ENCODE results near the gene MYOF. TPM values are rescaled to one million over a fixed set of nuclear protein-coding genes. Genes with fewer than 3 reads are reported as not detected.

MYOF gene
- total and polyA plus RNA-seq, 10 of the 15 experiments (the other 5 are each of a cell fraction or from before 2014, with no cell fraction given) = 0.02 to 0.59 (median 0.17) TPM

GRCh38 chr10:93475227-93475626, 6.9 kb downstream of the MYOF start (continued):
- TF ChIP-seq ZNF592 (IDR thresholded peaks at IDR 0.05) = no peak
- no peak for TF ChIP-seq SPI1 (IDR thresholded peaks at IDR 0.05; ENCODE audit: borderline replicate concordance, insufficient read depth, low read depth, low read length)
- no peak for TF ChIP-seq ZBTB33 (IDR thresholded peaks at IDR 0.05)
- no peak for TF ChIP-seq TCF7 (IDR thresholded peaks at IDR 0.05; ENCODE audit: borderline replicate concordance)
- no peak for TF ChIP-seq ATF7 (IDR thresholded peaks at IDR 0.05; ENCODE audit: low read depth)

Measured in GM12878 (cell line).